Measurements from ENCODE around the gene LIN9. TPM values are rescaled to one million over a fixed set of nuclear protein-coding genes. Genes with fewer than 3 reads are reported as not detected.
A peak's percentile ranks its signal among the peaks of the same experiment; 100 is the strongest.

LIN9 gene
- total and polyA plus RNA-seq, 7 donors = 1.1 to 2.6 (median 1.6) TPM

DNA sequence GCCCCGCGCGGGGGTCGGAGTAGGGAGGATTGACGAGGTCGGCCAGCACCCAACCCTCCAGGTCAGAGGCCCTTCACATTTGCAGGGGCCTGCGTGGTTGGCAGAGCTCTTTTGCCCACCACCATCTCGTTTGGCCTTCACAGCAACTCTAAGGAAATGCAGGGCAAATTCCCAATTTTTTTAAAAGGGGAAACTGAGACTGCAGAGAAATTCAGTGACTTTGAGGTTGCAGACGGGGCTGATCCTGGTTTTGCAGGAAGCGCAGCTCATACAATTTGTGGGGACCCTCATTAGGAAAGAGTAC, 122.0 kb downstream of the LIN9 start:
- Histone ChIP-seq H3K9me3 (no peaks in the 10 kb centered on the region), H3K4me3 (peak overlapping the region; percentile 72), H3K27ac (peak overlapping the region; percentile 90), H3K4me1 (peaks cover 33% of the 10 kb centered on the region), H3K36me3 (ENCODE audit: insufficient read depth in 1 of 2, low read depth in 1 of 2) (peaks cover 0 to 12% of the 10 kb centered on the region in 2 donors), H3K27me3 (ENCODE audit: insufficient read depth in 3 of 3, low read length in 2 of 3) (no peaks in the 10 kb centered on the region)
- TF ChIP-seq, protein P1, sequence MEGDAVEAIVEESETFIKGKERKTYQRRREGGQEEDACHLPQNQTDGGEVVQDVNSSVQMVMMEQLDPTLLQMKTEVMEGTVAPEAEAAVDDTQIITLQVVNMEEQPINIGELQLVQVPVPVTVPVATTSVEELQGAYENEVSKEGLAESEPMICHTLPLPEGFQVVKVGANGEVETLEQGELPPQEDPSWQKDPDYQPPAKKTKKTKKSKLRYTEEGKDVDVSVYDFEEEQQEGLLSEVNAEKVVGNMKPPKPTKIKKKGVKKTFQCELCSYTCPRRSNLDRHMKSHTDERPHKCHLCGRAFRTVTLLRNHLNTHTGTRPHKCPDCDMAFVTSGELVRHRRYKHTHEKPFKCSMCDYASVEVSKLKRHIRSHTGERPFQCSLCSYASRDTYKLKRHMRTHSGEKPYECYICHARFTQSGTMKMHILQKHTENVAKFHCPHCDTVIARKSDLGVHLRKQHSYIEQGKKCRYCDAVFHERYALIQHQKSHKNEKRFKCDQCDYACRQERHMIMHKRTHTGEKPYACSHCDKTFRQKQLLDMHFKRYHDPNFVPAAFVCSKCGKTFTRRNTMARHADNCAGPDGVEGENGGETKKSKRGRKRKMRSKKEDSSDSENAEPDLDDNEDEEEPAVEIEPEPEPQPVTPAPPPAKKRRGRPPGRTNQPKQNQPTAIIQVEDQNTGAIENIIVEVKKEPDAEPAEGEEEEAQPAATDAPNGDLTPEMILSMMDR (IDR thresholded peaks at IDR 0.05) = no peak
- DNase-seq (no peak), ATAC-seq (no peak)
- intact Hi-C loops (cut with DNase I) = no loop called here
- 6 to 9% (median 6%) methylated on average over 10 of the region's 10 CpGs for WGBS, 3 donors

DNA sequence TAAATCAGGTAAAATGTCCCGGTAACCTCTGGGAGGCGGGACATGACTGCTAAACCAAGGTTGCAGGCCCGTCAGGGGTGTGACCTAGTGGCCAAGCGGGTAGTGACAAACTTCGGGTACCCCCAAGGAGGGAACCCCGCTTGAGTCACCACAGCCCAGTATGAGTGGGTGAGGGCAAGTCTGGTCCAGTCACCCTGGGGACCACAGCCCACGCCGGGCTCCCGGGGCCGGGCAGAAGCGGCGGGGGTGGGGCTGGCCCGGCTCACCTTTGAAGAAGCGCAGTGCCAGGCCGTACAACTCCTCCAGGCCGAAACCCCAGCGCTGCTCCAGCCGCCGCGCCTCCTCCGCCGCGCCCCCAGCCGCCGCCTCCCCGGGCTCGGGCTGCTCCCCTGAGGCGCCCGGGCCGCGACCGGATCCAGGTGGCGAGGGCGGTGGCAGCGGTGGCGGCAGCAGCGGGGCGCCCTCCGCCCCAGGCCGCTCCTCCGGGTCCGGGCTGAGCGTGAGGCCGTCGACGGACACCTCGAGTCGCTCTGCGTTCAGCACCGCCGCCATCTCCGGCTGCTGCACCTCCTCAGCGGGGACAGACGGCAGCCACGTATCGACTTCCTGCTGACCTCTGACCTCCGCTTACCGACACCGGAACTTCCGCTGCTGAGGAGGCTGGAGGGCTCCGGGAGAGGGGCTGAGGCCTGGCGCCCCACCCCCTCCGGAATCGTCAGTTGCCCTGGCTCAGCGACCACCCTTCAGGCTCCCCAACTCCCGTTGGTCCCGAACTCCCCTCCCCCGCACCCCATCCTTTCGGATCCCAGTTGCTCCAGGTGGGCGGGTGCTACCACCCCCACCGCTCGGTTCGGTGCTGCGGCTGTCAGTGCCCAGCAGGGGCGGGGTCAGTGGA, 122.6 kb downstream of the LIN9 start, which contains the start of gene ACBD3:
Gene ACBD3 (minus strand): TSS at position 618 of the 895 bp plus-strand sequence. CDS start 66 bp downstream, at position 552.
- no peaks in the 10 kb centered on the region for H3K9me3 ChIP-seq
- peak; percentile 85 to 93 for DNase-seq
- H3K27me3 ChIP-seq (ENCODE audit: insufficient read depth in 3 of 3, low read length in 2 of 3) = no peaks in the 10 kb centered on the region
- peak within 1 kb of the TSS; percentile 90 for H3K27ac ChIP-seq
- H3K4me1 ChIP-seq = peaks cover 39% of the 10 kb centered on the region
- intact Hi-C loops (cut with DNase I) = no loop called here
- peak within 1 kb of the TSS; percentile 72 for H3K4me3 ChIP-seq
- peak; percentile 95 to 99 (median 97) for ATAC-seq
- WGBS, 3 donors = 0 to 1% (median 0%) methylated on average over 38 to 75 of the region's 75 CpGs
- H3K36me3 ChIP-seq (ENCODE audit: insufficient read depth in 1 of 2, low read depth in 1 of 2) = peaks cover 0 to 12% of the 10 kb centered on the region in 2 donors
- TF ChIP-seq, protein P1 (IDR thresholded peaks at IDR 0.05) = no peak

DNA sequence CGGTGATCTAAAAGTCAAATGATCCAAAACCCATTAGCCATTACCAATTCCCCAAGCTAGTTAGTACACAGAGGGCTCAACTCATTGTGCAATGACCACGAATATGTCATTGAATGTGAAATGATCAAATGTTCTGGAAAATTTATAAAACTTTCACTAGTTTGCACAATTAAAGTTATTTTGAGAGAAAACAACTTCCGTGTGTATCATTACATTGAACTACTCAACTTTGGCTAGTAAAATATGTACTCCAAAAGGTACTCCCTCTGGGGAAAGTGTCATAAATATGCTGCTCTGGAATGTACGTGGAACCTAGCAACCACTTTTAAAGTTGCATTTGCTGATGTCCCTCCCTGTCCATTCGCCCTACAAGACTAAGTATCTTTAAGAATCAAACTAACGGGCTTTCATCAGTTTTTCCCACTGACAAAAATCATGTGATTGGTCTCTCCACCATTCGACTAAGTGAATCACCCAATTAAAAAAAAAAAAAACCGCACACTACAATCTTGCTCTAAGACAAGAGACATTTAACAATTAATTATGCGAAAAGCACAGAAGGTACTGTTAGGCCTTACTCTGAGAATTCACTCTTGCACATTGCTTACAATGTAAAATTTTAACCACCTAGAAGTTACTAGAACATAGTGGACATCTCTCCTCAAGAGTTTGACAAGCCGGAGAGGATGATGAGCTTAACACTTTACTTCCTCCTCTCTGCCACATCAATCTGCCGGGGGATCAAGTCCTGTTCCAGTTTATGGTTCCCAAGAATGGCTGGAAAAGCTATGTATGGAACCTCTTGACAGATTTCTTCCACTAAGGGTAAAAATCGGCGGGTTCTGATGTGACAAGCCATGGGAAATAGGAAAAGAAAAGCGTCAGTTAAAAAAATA, 123.6 kb downstream of the LIN9 start:
- Histone ChIP-seq H3K4me3 (peak overlapping the region; percentile 72), H3K36me3 (ENCODE audit: insufficient read depth in 1 of 2, low read depth in 1 of 2) (peaks cover 0 to 15% of the 10 kb centered on the region in 2 donors), H3K27me3 (ENCODE audit: insufficient read depth in 3 of 3, low read length in 2 of 3) (no peaks in the 10 kb centered on the region), H3K9me3 (no peaks in the 10 kb centered on the region), H3K4me1 (peaks cover 48% of the 10 kb centered on the region), H3K27ac (peak overlapping the region; percentile 90)
- TF ChIP-seq, protein P1 (IDR thresholded peaks at IDR 0.05) = no peak
- no peak for ATAC-seq
- 23 to 29% (median 24%) methylated on average over 14 of the region's 14 CpGs for WGBS, 3 donors
- intact Hi-C loops (cut with DNase I) = no loop called here
- no peak for DNase-seq

DNA sequence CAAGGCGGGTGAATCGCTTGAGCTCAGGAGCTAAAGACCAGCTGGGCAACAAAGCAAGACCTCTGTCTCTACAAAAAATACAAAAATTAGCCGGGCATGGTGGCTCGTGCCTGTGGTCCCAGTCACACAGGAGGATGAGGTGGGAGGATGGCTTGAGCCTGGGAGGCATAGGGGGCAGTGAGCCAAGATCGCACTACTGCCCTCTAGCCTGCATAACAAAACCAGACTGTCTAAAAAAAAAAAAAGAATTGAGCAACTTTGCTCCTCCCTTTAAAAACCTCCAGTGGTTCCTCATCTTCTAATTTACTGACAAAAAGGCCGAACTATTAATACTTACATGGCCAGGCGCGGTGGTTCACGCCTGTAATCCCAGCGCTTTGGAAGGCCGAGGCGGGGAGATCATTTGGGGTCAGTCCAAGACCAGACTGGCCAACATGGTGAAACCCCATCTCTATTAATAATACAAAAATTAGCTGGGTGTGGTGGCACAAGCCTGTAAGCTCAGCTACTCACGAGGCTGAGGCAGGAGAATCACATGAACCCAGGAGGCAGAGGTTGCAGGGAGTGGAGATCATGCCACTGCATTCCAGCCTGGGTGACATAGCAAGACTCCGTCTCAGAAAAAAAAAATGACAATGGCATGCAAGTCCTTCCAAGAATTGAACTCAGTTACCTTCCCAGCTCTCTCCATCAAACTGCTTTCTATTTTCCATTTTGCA, 126.8 kb downstream of the LIN9 start:
- H3K36me3 ChIP-seq (ENCODE audit: insufficient read depth in 1 of 2, low read depth in 1 of 2) = peaks cover 0 to 18% of the 10 kb centered on the region in 2 donors
- H3K4me3 ChIP-seq = no peak overlapping the region
- H3K27me3 ChIP-seq (ENCODE audit: insufficient read depth in 3 of 3, low read length in 2 of 3) = no peaks in the 10 kb centered on the region
- H3K9me3 ChIP-seq = no peaks in the 10 kb centered on the region
- DNase-seq = peak; percentile 64 to 76
- WGBS, 3 donors = 50 to 65% (median 51%) methylated on average over 14 of the region's 14 CpGs
- intact Hi-C loops (cut with DNase I) = no loop called here
- ATAC-seq = peak in 3 of 4 donors; percentile 66 to 69 (median 66)
- TF ChIP-seq, protein P1 (IDR thresholded peaks at IDR 0.05) = peak; percentile 28
- peaks cover 48% of the 10 kb centered on the region for H3K4me1 ChIP-seq
- H3K27ac ChIP-seq = peak overlapping the region; percentile 19

Other genes starting within 250 kb of the LIN9 start
- 100 to 1,000 TPM; 187 to 284 (median 210) TPM for gene H3-3A, start 246.4 kb downstream of the LIN9 start, total RNA-seq
- gene H3-3A, start 246.4 kb downstream of the LIN9 start, polyA plus RNA-seq = 100 to 1,000 TPM; 210 to 222 (median 210) TPM
- gene ACBD3, start 122.4 kb downstream of the LIN9 start, total RNA-seq = 10 to 100 TPM; 27.5 to 35.0 (median 29.4) TPM
- 10 to 100 TPM; 13.4 to 32.4 (median 21.7) TPM for gene ACBD3, start 122.4 kb downstream of the LIN9 start, polyA plus RNA-seq
- not detected for gene MIXL1, start 85.5 kb downstream of the LIN9 start, total RNA-seq
- under 1 TPM in 1 of 3 donors, not detected in 2; 0.01 TPM for gene MIXL1, start 85.5 kb downstream of the LIN9 start, polyA plus RNA-seq
- 10 to 100 TPM; 53.2 to 85.8 (median 60.2) TPM for gene PARP1, start 98.9 kb upstream of the LIN9 start, total RNA-seq
- 10 to 100 TPM; 23.8 to 72.9 (median 26.0) TPM for gene PARP1, start 98.9 kb upstream of the LIN9 start, polyA plus RNA-seq
- gene STUM, start 239.6 kb upstream of the LIN9 start, total RNA-seq = 1 to 10 TPM in 3 of 4 donors, under 1 TPM in 1; 0.34 to 1.5 (median 1.2) TPM
- under 1 TPM; 0.69 to 0.96 (median 0.86) TPM for gene STUM, start 239.6 kb upstream of the LIN9 start, polyA plus RNA-seq